Transverse colon (tissue), 4 donors: ENCODE data around the gene OR11H7. TPM values are rescaled to one million over a fixed set of nuclear protein-coding genes. Genes with fewer than 3 reads are reported as not detected.

ENCODE experiments used
- DNase-seq: peaks from one replicate; pipeline ENCODE4 v3.0.0-alpha.2; 2019
- H3K27ac ChIP-seq, 4 donors: fragments of 200-600 bp; sonication (generic); 2 replicates each; pipeline ENCODE4 v1.5.1; 2016 to 2018; ENCODE audit warnings: inconsistent platforms in 4 of 4
- H3K27me3 ChIP-seq: fragments of 200-600 bp; sonication (generic); 2 replicates; pipeline ENCODE4 v1.5.1; 2017; ENCODE audit warnings: inconsistent platforms
- H3K36me3 ChIP-seq, 4 donors: fragments of 200-600 bp; sonication (generic); 2 replicates each; pipeline ENCODE4 v1.5.1; 2017 to 2019; ENCODE audit warnings: inconsistent platforms in 4 of 4
- H3K4me1 ChIP-seq, 4 donors: fragments of 200-600 bp; sonication (generic); 2 replicates each; pipeline ENCODE4 v1.5.1; 2017 to 2020; ENCODE audit warnings: inconsistent platforms in 4 of 4
- H3K4me3 ChIP-seq, 4 donors: fragments of 200-600 bp; sonication (generic); 1 replicate in 1 of 4; 2 replicates in 3 of 4; pipeline versions ENCODE4 v1.5.1 to v1.6.1; 2017 to 2019; ENCODE audit warnings: inconsistent platforms in 4 of 4
- H3K9me3 ChIP-seq, 2 donors: fragments of 200-600 bp; sonication (generic); 2 replicates each; pipeline ENCODE4 v1.5.1; 2017 to 2019; ENCODE audit warnings: inconsistent platforms in 2 of 2
- CTCF ChIP-seq, 5 experiments: fragments of 200-600 bp in 3 of 5; fragments of 450-650 bp in 2 of 5; sonication (generic) in 3 of 5; IDR thresholded peaks; 1 replicate in 2 of 5; 2 replicates in 3 of 5; pipeline ENCODE4 v1.5.1; 2016 to 2017; ENCODE audit warnings: antibody characterized with exemption in 5 of 5, inconsistent platforms in 3 of 5, mild to moderate bottlenecking in 2 of 5, moderate library complexity in 1 of 5
- EP300 ChIP-seq: sonication (generic); formaldehyde crosslinking; IDR thresholded peaks from one replicate; pipeline ENCODE4 v1.6.1; 2017; ENCODE audit warnings: antibody characterized with exemption, low read depth
- POLR2A ChIP-seq: fragments of 450-650 bp; IDR thresholded peaks from one replicate; pipeline ENCODE4 v1.6.1; 2016; ENCODE audit warnings: antibody characterized with exemption, mild to moderate bottlenecking, moderate library complexity
- POLR2AphosphoS5 ChIP-seq, 3 donors: sonication (generic); formaldehyde crosslinking; IDR thresholded peaks; one replicate each; pipeline ENCODE4 v1.6.1; 2016; ENCODE audit warnings: antibody characterized with exemption in 3 of 3
- WGBS, 2 donors: methylation state at CpG; one replicate each; pipeline ENCODE4 v1.1.5; 2018; ENCODE audit warnings: low coverage in 1 of 2; 5-methylcytosine and 5-hydroxymethylcytosine counted together
- in situ Hi-C, 4 donors: fragments of 200-750 bp; cut with MboI; loops; one replicate each; pipeline versions ENCODE4 v1.15.0 to v1.15.1; 2017; ENCODE audit warnings: low sequenced_read_pairs in 3 of 4, low pct_ligation_motif_present in 1 of 4, low pct_unique_long_range_greater_than_20kb in 1 of 4
- intact Hi-C: fragments of 100-400 bp; cut with DNase I; formaldehyde crosslinking; loops from one replicate; pipeline ENCODE4 v1.15.1; 2023; ENCODE audit warnings: low total_unique reads
- total RNA-seq, 4 donors: library from RNA; depleted of rRNA; stranded (reverse); fragments of >200 nt; gene quantifications; one replicate each; pipeline ENCODE4 v1.1.0, GENCODE V29; 2016

OR11H7 gene
- total RNA-seq, 4 donors from 2014 or later, result not detected

GRCh38 chr14:20195911-20196310 is 32.9 kb upstream of the OR11H7 start:
- TF ChIP-seq EP300 (no peak), POLR2A (no peak), POLR2AphosphoS5 (IDR thresholded peaks at IDR 0.05) (no peak), CTCF (IDR thresholded peaks at IDR 0.05) (no peak)
- H3K27me3 ChIP-seq, result no peaks in the 10 kb centered on the region
- DNase-seq, result no peak
- in situ Hi-C loops (no loop called here), intact Hi-C loops (no loop called here)
- H3K9me3 ChIP-seq, result no peaks in the 10 kb centered on the region
- WGBS, 2 donors, result 19 to 35% methylated on average over 2 of the region's 2 CpGs
- H3K4me1 ChIP-seq, result no peaks in the 10 kb centered on the region
- no peaks in the 10 kb centered on the region for H3K36me3 ChIP-seq
- no peak overlapping the region for H3K4me3 ChIP-seq
- no peak overlapping the region for H3K27ac ChIP-seq

DNA sequence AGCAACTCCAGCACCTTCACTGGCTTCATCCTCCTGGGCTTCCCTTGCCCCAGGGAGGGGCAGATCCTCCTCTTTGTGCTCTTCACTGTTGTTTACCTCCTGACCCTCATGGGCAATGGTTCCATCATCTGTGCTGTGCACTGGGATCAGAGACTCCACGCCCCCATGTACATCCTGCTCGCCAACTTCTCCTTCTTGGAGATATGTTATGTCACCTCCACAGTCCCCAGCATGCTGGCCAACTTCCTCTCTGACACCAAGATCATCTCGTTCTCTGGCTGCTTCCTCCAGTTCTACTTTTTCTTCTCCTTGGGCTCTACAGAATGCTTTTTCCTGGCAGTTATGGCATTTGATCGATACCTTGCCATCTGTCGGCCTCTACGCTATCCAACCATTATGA is 31.3 kb upstream of the OR11H7 start:
- no peaks in the 10 kb centered on the region for H3K9me3 ChIP-seq
- no peak for TF ChIP-seq EP300
- no peak for TF ChIP-seq POLR2A
- TF ChIP-seq CTCF (IDR thresholded peaks at IDR 0.05), result no peak
- no peak for TF ChIP-seq POLR2AphosphoS5 (IDR thresholded peaks at IDR 0.05)

DNA sequence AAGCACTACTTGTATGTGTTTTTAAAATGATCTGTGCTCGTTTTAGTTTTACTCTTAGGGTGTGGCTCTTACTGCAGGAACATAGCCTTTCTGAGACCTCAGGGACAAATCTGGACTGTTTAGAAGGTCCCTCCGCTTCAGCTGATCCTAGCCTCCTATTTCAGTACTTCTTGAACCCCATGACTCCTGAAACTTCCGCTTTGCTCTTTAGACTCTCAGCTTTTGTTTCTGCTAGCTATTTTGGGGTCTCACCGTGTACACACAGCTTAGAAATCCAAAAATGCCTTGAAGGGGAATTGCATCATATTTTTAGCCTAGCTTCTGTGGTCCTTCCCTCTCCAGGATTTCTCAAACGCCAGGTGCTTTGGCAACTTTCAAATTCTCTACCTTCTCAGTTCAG is 29.8 kb upstream of the OR11H7 start:
- TF ChIP-seq CTCF (IDR thresholded peaks at IDR 0.05) (no peak), EP300 (no peak), POLR2A (no peak), POLR2AphosphoS5 (IDR thresholded peaks at IDR 0.05) (no peak)
- Histone ChIP-seq H3K36me3 (no peaks in the 10 kb centered on the region), H3K4me1 (no peaks in the 10 kb centered on the region), H3K27ac (no peak overlapping the region), H3K27me3 (no peaks in the 10 kb centered on the region), H3K4me3 (no peak overlapping the region), H3K9me3 (no peaks in the 10 kb centered on the region)
- 56 to 61% methylated on average over 5 of the region's 5 CpGs for WGBS, 2 donors
- no peak for DNase-seq
- intact Hi-C loops (no loop called here), in situ Hi-C loops (no loop called here)

More for the DNA sequence above, 31.3 kb upstream of the OR11H7 start:
- 90 to 93% methylated on average over 5 of the region's 6 CpGs for WGBS, 2 donors
- Histone ChIP-seq H3K4me3 (no peak overlapping the region), H3K36me3 (no peaks in the 10 kb centered on the region), H3K27me3 (no peaks in the 10 kb centered on the region), H3K4me1 (no peaks in the 10 kb centered on the region), H3K27ac (no peak overlapping the region)
- DNase-seq, result no peak
- in situ Hi-C loops, result no loop called here
- intact Hi-C loops, result no loop called here

GRCh38 chr14:20204721-20205120 is 24.1 kb upstream of the OR11H7 start:
- Histone ChIP-seq H3K4me3 (no peak overlapping the region), H3K36me3 (no peaks in the 10 kb centered on the region), H3K27ac (no peak overlapping the region), H3K27me3 (no peaks in the 10 kb centered on the region), H3K9me3 (no peaks in the 10 kb centered on the region), H3K4me1 (no peaks in the 10 kb centered on the region)
- in situ Hi-C loops (no loop called here), intact Hi-C loops (no loop called here)
- DNase-seq, result no peak
- WGBS, 2 donors, result 57 to 59% methylated on average over 3 of the region's 3 CpGs
- TF ChIP-seq CTCF (IDR thresholded peaks at IDR 0.05), result no peak
- TF ChIP-seq POLR2AphosphoS5 (IDR thresholded peaks at IDR 0.05), result no peak
- no peak for TF ChIP-seq EP300
- no peak for TF ChIP-seq POLR2A
